ENCODE measurements around the gene ILF2. TPM values are rescaled to one million over a fixed set of nuclear protein-coding genes. Genes with fewer than 3 reads are reported as not detected.
"Not testable (repeated sequence)": the region's sequence is repeated elsewhere in the genome, so short reads cannot be mapped to it uniquely, and the experiment has no call there.

Gene ILF2
- total RNA-seq, 1 donor from 2014 or later, result 168 TPM

DNA sequence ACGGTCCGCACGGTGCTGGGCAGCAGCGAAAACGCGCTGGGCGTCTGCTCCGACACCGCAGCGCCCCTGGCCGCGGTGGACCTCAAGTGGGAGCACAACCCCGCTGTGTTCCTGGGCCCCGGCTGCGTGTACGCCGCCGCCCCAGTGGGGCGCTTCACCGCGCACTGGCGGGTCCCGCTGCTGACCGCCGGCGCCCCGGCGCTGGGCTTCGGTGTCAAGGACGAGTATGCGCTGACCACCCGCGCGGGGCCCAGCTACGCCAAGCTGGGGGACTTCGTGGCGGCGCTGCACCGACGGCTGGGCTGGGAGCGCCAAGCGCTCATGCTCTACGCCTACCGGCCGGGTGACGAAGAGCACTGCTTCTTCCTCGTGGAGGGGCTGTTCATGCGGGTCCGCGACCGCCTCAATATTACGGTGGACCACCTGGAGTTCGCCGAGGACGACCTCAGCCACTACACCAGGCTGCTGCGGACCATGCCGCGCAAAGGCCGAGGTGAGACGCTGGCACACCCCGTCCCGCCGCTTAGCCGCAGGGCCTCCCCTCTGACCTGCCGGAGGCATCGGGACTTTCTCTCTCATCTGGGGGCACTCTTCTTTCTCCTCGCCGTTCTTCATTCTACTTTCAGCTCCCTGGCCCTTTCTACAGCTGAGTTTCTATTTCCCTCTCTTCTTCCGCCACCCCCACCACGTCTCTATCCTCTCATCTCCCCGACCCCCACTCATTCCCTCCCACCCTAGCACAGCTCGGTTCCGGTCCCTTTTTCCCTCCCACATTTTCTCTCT, 8.7 kb upstream of the ILF2 start:
- DNase-seq (ENCODE audit: low read depth), result no peak

GRCh38 chr1:153678519-153679336, 7.9 kb upstream of the ILF2 start, which contains the start of gene NPR1:
Gene NPR1 (plus strand): TSS chr1:153678688. CDS start chr1:153679109, 421 bp downstream.
- no peak for DNase-seq (ENCODE audit: low read depth)

GRCh38 chr1:153677718-153678518, 7.1 kb upstream of the ILF2 start:
- DNase-seq (ENCODE audit: low read depth), result peak; percentile 37

- no peak for DNase-seq (ENCODE audit: low read depth)
Observed at GRCh38 chr1:153673511-153673910, 2.7 kb upstream of the ILF2 start.

DNA sequence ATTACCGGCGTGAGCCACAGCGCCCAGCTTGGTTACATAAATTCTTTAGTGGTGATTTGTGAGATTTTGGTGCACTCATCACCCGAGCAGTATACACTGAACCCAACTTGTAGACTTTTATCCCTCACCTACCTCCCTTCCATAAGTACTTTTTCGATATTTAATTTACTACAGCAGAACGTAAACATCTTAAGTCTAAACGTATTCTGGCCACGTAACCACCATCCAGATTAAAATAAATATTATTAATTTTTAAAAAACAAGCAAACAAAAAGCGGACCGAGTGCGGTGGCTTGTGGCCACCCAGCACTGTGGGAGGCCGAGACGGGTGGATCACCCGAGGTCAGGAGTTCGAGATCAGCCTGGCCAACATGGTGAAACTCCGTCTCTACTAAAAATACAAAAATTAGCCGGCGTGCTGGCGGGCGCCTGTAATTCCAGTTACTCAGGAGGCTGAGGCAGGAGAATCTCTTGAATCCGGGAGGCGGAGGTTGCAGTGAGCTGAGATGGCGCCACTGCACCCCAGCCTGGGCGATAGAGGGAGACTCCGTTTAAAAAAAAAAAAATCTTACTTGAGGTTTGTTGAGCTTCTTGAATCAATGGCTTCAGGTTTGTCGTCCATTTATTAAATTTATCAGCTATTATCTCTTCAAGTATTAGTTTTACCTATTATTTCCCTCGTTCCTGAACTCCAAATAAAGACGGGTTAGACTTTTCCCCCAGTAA, 998 bp upstream of the ILF2 start:
- DNase-seq (ENCODE audit: low read depth), result not testable (repeated sequence)

DNA sequence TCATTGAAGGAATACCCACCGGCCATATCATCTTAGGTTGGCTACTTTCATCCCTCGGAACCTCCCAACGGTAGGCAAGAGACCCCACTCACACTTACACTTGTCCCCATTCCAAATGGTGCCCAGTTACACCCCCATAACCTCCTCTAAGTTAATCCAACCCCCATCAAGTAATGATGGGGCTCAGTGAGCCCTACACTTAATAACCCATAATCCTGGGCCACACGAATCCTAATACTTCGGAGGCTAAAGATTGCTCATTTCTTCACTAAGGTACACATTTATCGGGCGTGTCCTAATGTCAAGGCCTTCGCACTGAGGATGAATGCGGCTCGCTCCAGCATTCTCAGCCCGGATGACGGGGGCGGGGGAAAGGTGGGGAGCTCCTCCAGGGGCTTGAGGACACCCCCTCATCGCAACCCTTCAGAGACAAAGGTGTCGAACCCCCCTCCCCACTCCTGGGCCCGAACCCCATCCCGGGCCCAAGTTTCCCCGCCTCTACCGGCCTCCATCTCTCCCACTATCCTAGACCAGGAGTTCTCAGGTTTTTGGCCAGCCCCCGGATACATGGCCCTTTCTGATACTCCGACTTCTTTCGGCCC, 435 bp downstream of the ILF2 start:
- no peak for DNase-seq (ENCODE audit: low read depth)

GRCh38 chr1:153669606-153670005, 1.2 kb downstream of the ILF2 start:
- peak; percentile 57 for DNase-seq (ENCODE audit: low read depth)

DNA sequence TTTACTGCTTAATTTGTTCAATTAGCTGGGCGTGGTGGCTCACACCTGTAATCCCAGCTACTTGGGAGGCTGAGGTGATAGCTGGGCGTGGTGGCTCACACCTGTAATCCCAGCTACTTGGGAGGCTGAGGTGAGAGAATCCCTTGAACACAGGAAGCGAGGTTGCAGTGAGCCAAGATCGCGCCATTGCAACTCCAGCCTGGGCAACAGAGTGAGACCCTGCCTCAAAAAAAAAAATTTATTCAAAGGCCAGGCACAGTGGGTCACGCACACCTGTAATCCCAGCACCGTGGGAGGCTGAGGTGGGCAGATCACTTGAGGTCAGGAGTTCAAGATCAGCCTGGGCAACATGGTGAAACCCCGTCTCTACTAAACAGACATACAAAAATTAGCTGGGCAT, 2.1 kb downstream of the ILF2 start:
- DNase-seq (ENCODE audit: low read depth), result not testable (repeated sequence)

- no peak for DNase-seq (ENCODE audit: low read depth)
Observed at GRCh38 chr1:153667439-153667838, 3.4 kb downstream of the ILF2 start.

GRCh38 chr1:153663211-153663610, 7.6 kb downstream of the ILF2 start:
- peak; percentile 44 for DNase-seq (ENCODE audit: low read depth)

- no peak for DNase-seq (ENCODE audit: low read depth)
Observed at GRCh38 chr1:153662269-153662668, 8.5 kb downstream of the ILF2 start.

GRCh38 chr1:153661111-153661708, 9.6 kb downstream of the ILF2 start:
- no peak for DNase-seq (ENCODE audit: low read depth)

DNA sequence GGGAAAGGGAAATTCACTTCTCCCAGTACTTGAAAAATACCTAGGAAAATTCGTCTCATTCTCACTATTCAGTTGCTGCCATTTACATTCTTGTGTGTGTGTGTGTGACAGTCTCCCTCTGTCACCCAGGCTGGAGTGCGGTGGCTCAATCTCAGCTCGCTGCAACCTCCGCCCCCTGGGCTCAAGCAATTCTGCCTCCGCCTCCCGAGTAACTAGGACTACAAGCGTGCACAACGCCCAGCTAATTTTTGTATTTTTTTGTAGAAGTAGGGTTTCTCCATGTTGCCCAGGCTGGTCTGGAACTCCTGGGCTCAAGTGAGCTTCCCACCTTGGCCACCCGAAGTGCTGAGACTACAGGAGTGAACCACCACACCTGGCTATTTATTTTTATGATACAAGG, 11.1 kb downstream of the ILF2 start:
- no peak for DNase-seq (ENCODE audit: low read depth)

DNA sequence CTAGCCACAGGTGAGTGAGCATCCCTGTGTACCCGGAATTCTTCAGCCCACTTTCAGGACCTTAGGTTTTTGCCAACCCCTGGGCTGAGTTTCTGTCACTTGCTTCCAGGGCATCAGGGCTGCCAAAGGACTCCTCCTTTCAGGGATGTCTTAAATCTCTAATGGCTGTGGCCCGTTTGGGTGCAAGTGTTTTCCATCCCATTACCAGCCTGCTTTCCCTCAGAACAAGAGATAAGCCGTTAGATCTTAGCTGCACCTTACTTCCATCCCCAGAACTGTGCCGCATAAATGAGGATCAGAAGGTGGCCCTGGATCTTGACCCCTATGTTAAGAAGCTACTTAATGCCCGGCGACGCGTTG, 11.6 kb downstream of the ILF2 start:
- DNase-seq (ENCODE audit: low read depth), result no peak

DNA sequence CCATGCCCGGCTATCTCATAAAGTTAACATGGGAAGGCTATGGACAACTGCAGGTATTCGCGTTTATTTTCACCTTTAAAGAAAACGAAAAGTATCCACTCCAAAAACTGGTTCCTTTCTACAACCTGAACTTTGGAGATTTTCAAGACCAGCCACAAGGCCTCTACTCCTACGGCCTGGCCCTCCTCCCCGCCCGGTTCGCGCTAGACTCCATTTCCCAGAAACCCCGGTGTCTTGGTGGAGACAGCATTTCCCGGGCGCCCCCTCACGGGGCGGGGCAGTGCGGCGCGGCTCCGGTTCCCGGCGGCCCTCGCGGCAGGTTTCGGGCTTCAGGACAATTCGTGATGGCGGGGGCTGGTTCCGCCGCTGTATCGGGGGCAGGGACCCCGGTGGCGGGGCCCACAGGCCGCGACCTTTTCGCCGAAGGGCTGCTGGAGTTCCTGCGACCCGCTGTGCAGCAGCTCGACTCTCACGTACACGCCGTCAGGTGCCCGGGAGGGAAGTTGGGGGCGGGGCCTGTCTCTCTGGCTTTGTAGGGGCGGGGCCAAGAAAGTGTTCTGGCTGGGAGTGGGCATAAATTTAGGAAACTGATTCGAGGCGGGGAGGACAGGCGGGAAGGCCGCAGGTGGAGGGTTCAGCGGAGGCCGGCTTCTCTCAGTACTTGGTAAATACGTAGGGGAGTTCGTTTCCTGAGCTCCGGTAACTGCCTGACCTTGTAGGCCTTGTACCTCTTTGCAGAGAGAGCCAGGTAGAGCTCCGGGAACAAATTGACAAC, 12.2 kb downstream of the ILF2 start, which contains the start of gene SNAPIN:
TSS of gene SNAPIN (plus strand) at position 304 of the 775 bp plus-strand sequence. CDS start at position 345, 41 bp downstream.
- peak; percentile 74 for DNase-seq (ENCODE audit: low read depth)

- DNase-seq (ENCODE audit: low read depth), result no peak
Observed at GRCh38 chr1:153655333-153655732, 15.5 kb downstream of the ILF2 start.

- DNase-seq (ENCODE audit: low read depth), result peak; percentile 95
Observed at GRCh38 chr1:153652805-153653500, 17.8 kb downstream of the ILF2 start.

GRCh38 chr1:153651771-153652170, 19.0 kb downstream of the ILF2 start:
- no peak for DNase-seq (ENCODE audit: low read depth)

DNA sequence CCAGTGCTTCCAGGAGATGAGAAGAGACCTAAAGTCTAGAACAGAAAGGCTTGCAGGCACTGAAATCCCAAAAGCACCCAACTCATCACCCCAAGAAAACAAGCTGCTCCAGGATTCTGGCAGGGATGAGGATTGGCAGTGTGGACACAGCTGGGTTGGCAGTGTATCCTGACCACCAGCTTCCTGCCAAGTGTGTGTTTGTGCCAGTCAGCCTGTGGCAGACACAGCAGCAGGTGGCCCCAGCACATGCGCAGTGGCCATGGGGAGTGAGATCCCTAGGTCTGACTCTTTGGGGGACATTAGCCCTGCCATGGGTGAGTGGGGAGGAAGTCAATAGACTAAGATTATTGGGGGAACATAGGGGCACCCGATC, 20.9 kb downstream of the ILF2 start:
- DNase-seq (ENCODE audit: low read depth), result no peak

All from renal cortical epithelial cell (primary cell).